Transverse colon (tissue), 4 donors: Measurements from ENCODE around the gene CACNA1B. TPM values are rescaled to one million over a fixed set of nuclear protein-coding genes. Genes with fewer than 3 reads are reported as not detected.

ENCODE experiments used
- DNase-seq: peaks from one replicate; pipeline ENCODE4 v3.0.0-alpha.2; 2019
- H3K27ac ChIP-seq, 4 donors: fragments of 200-600 bp; sonication (generic); 2 replicates each; pipeline ENCODE4 v1.5.1; 2016 to 2018; ENCODE audit warnings: inconsistent platforms in 4 of 4
- H3K27me3 ChIP-seq: fragments of 200-600 bp; sonication (generic); 2 replicates; pipeline ENCODE4 v1.5.1; 2017; ENCODE audit warnings: inconsistent platforms
- H3K36me3 ChIP-seq, 4 donors: fragments of 200-600 bp; sonication (generic); 2 replicates each; pipeline ENCODE4 v1.5.1; 2017 to 2019; ENCODE audit warnings: inconsistent platforms in 4 of 4
- H3K4me1 ChIP-seq, 4 donors: fragments of 200-600 bp; sonication (generic); 2 replicates each; pipeline ENCODE4 v1.5.1; 2017 to 2020; ENCODE audit warnings: inconsistent platforms in 4 of 4
- H3K4me3 ChIP-seq, 4 donors: fragments of 200-600 bp; sonication (generic); 1 replicate in 1 of 4; 2 replicates in 3 of 4; pipeline versions ENCODE4 v1.5.1 to v1.6.1; 2017 to 2019; ENCODE audit warnings: inconsistent platforms in 4 of 4
- H3K9me3 ChIP-seq, 2 donors: fragments of 200-600 bp; sonication (generic); 2 replicates each; pipeline ENCODE4 v1.5.1; 2017 to 2019; ENCODE audit warnings: inconsistent platforms in 2 of 2
- CTCF ChIP-seq, 5 experiments: fragments of 200-600 bp in 3 of 5; fragments of 450-650 bp in 2 of 5; sonication (generic) in 3 of 5; IDR thresholded peaks; 1 replicate in 2 of 5; 2 replicates in 3 of 5; pipeline ENCODE4 v1.5.1; 2016 to 2017; ENCODE audit warnings: antibody characterized with exemption in 5 of 5, inconsistent platforms in 3 of 5, mild to moderate bottlenecking in 2 of 5, moderate library complexity in 1 of 5
- EP300 ChIP-seq: sonication (generic); formaldehyde crosslinking; IDR thresholded peaks from one replicate; pipeline ENCODE4 v1.6.1; 2017; ENCODE audit warnings: antibody characterized with exemption, low read depth
- POLR2A ChIP-seq: fragments of 450-650 bp; IDR thresholded peaks from one replicate; pipeline ENCODE4 v1.6.1; 2016; ENCODE audit warnings: antibody characterized with exemption, mild to moderate bottlenecking, moderate library complexity
- POLR2AphosphoS5 ChIP-seq, 3 donors: sonication (generic); formaldehyde crosslinking; IDR thresholded peaks; one replicate each; pipeline ENCODE4 v1.6.1; 2016; ENCODE audit warnings: antibody characterized with exemption in 3 of 3
- WGBS, 2 donors: methylation state at CpG; one replicate each; pipeline ENCODE4 v1.1.5; 2018; ENCODE audit warnings: low coverage in 1 of 2; 5-methylcytosine and 5-hydroxymethylcytosine counted together
- in situ Hi-C, 4 donors: fragments of 200-750 bp; cut with MboI; loops; one replicate each; pipeline versions ENCODE4 v1.15.0 to v1.15.1; 2017; ENCODE audit warnings: low sequenced_read_pairs in 3 of 4, low pct_ligation_motif_present in 1 of 4, low pct_unique_long_range_greater_than_20kb in 1 of 4
- intact Hi-C: fragments of 100-400 bp; cut with DNase I; formaldehyde crosslinking; loops from one replicate; pipeline ENCODE4 v1.15.1; 2023; ENCODE audit warnings: low total_unique reads
- total RNA-seq, 4 donors: library from RNA; depleted of rRNA; stranded (reverse); fragments of >200 nt; gene quantifications; one replicate each; pipeline ENCODE4 v1.1.0, GENCODE V29; 2016

Gene CACNA1B
- total RNA-seq, 4 donors from 2014 or later: 0.27 to 0.40 (median 0.35) TPM

- Histone ChIP-seq H3K4me1 (no peaks in the 10 kb centered on the region), H3K27ac (no peak overlapping the region), H3K27me3 (no peaks in the 10 kb centered on the region), H3K36me3 (no peaks in the 10 kb centered on the region), H3K4me3 (no peak overlapping the region), H3K9me3 (no peaks in the 10 kb centered on the region)
- WGBS, 2 donors: 78% methylated on average over 1 of the region's 1 CpG; no CpG with 5 or more reads in 1 of the 2 donors
- DNase-seq: no peak
- in situ Hi-C loops: no loop called here
- no peak for TF ChIP-seq POLR2AphosphoS5 (IDR thresholded peaks at IDR 0.05)
- no peak for TF ChIP-seq EP300
- TF ChIP-seq CTCF (IDR thresholded peaks at IDR 0.05): no peak
- no peak for TF ChIP-seq POLR2A
- intact Hi-C loops: no loop called here
Observed at GRCh38 chr9:137982200-137982599, 104.6 kb downstream of the CACNA1B start.

- Histone ChIP-seq H3K4me1 (no peaks in the 10 kb centered on the region), H3K4me3 (no peak overlapping the region), H3K27me3 (no peaks in the 10 kb centered on the region), H3K36me3 (no peaks in the 10 kb centered on the region), H3K27ac (no peak overlapping the region), H3K9me3 (no peaks in the 10 kb centered on the region)
- WGBS, 2 donors: 84% methylated on average over 16 of the region's 16 CpGs; no CpG with 5 or more reads in 1 of the 2 donors
- in situ Hi-C loops: no loop called here
- no peak for TF ChIP-seq CTCF (IDR thresholded peaks at IDR 0.05)
- TF ChIP-seq POLR2AphosphoS5 (IDR thresholded peaks at IDR 0.05): no peak
- TF ChIP-seq POLR2A: no peak
- no peak for TF ChIP-seq EP300
- intact Hi-C loops: no loop called here
- DNase-seq: no peak
Observed at GRCh38 chr9:137984005-137984404, 106.4 kb downstream of the CACNA1B start.

- no peak for TF ChIP-seq POLR2AphosphoS5 (IDR thresholded peaks at IDR 0.05)
- no peak for TF ChIP-seq POLR2A
- no peak for TF ChIP-seq EP300
- no peak for TF ChIP-seq CTCF (IDR thresholded peaks at IDR 0.05)
- Histone ChIP-seq H3K27me3 (no peaks in the 10 kb centered on the region), H3K4me3 (no peak overlapping the region), H3K9me3 (no peaks in the 10 kb centered on the region), H3K36me3 (no peaks in the 10 kb centered on the region), H3K27ac (no peak overlapping the region), H3K4me1 (no peaks in the 10 kb centered on the region)
- in situ Hi-C loops: no loop called here
- DNase-seq: no peak
- 65% methylated on average over 7 of the region's 7 CpGs; no CpG with 5 or more reads in 1 of the 2 donors for WGBS, 2 donors
- intact Hi-C loops: no loop called here
Observed at GRCh38 chr9:137984520-137985257, 107.1 kb downstream of the CACNA1B start.

- in situ Hi-C loops: no loop called here
- WGBS, 2 donors: 91% methylated on average over 12 of the region's 13 CpGs; no CpG with 5 or more reads in 1 of the 2 donors
- Histone ChIP-seq H3K9me3 (no peaks in the 10 kb centered on the region), H3K4me1 (no peaks in the 10 kb centered on the region), H3K4me3 (no peak overlapping the region), H3K36me3 (no peaks in the 10 kb centered on the region), H3K27me3 (peaks cover 9% of the 10 kb centered on the region), H3K27ac (no peak overlapping the region)
- intact Hi-C loops: no loop called here
- DNase-seq: no peak
- TF ChIP-seq POLR2A: no peak
- TF ChIP-seq CTCF (IDR thresholded peaks at IDR 0.05): no peak
- TF ChIP-seq EP300: no peak
- no peak for TF ChIP-seq POLR2AphosphoS5 (IDR thresholded peaks at IDR 0.05)
Observed at GRCh38 chr9:137985637-137986071, 108.1 kb downstream of the CACNA1B start.
